GM03348 (cell line): Measurements from ENCODE around the gene LRRC25.

Source experiments
- DNase-seq: peaks from one replicate; pipeline ENCODE4 v3.0.0; 2012; ENCODE audit warnings: low spot score

LRRC25 gene

GRCh38 chr19:18424890-18425514 lies 27.6 kb upstream of the LRRC25 start:
- no peak for DNase-seq

- no peak for DNase-seq
Measured at GRCh38 chr19:18424122-18424889, 26.9 kb upstream of the LRRC25 start.

- DNase-seq: no peak
Measured at GRCh38 chr19:18423258-18424020, 26.0 kb upstream of the LRRC25 start.

- DNase-seq: no peak
Measured at GRCh38 chr19:18422530-18423191, 25.2 kb upstream of the LRRC25 start.

GRCh38 chr19:18421371-18421959 lies 24.0 kb upstream of the LRRC25 start:
- no peak for DNase-seq

GRCh38 chr19:18420930-18421329 lies 23.5 kb upstream of the LRRC25 start:
- DNase-seq: no peak

- no peak for DNase-seq
Measured at GRCh38 chr19:18419699-18420460, 22.5 kb upstream of the LRRC25 start.

- DNase-seq: peak; percentile 98
Measured at GRCh38 chr19:18419195-18419698, 21.8 kb upstream of the LRRC25 start, which contains the start of gene SSBP4. TSS of gene SSBP4 (plus strand) at chr19:18419398. CDS start at chr19:18419649, 251 bp downstream.

- no peak for DNase-seq
Measured at GRCh38 chr19:18418483-18419194, 21.2 kb upstream of the LRRC25 start.

GRCh38 chr19:18418029-18418482 lies 20.6 kb upstream of the LRRC25 start:
- no peak for DNase-seq

- DNase-seq: peak; percentile 90
Measured at GRCh38 chr19:18417250-18418028, 20.0 kb upstream of the LRRC25 start.

- DNase-seq: peak; percentile 92
Measured at GRCh38 chr19:18416778-18417249, 19.4 kb upstream of the LRRC25 start.

- peak; percentile 82 for DNase-seq
Measured at GRCh38 chr19:18415178-18415867, 17.9 kb upstream of the LRRC25 start.

GRCh38 chr19:18414504-18415177 lies 17.2 kb upstream of the LRRC25 start:
- no peak for DNase-seq

GRCh38 chr19:18412610-18413239 lies 15.3 kb upstream of the LRRC25 start:
- DNase-seq: no peak

- no peak for DNase-seq
Measured at GRCh38 chr19:18408053-18408476, 10.6 kb upstream of the LRRC25 start.

GRCh38 chr19:18406749-18407148 lies 9.3 kb upstream of the LRRC25 start:
- no peak for DNase-seq
